WI38 (cell line): ENCODE data around the gene ZNF19.
"Not testable (repeated sequence)": the region's sequence is repeated elsewhere in the genome, so short reads cannot be mapped to it uniquely, and the experiment has no call there.

Experiments
- H3K4me3 ChIP-seq: 2 replicates; pipeline ENCODE4 v1.5.1; 2011; ENCODE audit warnings: low read depth, mild to moderate bottlenecking, control low read depth, low read length
- TF ChIP-seq, protein P1 (sequence below): IDR thresholded peaks from 2 replicates; pipeline ENCODE4 v1.5.1; 2012; ENCODE audit warnings: low read depth, mild to moderate bottlenecking, control low read depth, low read length

ZNF19 gene

DNA sequence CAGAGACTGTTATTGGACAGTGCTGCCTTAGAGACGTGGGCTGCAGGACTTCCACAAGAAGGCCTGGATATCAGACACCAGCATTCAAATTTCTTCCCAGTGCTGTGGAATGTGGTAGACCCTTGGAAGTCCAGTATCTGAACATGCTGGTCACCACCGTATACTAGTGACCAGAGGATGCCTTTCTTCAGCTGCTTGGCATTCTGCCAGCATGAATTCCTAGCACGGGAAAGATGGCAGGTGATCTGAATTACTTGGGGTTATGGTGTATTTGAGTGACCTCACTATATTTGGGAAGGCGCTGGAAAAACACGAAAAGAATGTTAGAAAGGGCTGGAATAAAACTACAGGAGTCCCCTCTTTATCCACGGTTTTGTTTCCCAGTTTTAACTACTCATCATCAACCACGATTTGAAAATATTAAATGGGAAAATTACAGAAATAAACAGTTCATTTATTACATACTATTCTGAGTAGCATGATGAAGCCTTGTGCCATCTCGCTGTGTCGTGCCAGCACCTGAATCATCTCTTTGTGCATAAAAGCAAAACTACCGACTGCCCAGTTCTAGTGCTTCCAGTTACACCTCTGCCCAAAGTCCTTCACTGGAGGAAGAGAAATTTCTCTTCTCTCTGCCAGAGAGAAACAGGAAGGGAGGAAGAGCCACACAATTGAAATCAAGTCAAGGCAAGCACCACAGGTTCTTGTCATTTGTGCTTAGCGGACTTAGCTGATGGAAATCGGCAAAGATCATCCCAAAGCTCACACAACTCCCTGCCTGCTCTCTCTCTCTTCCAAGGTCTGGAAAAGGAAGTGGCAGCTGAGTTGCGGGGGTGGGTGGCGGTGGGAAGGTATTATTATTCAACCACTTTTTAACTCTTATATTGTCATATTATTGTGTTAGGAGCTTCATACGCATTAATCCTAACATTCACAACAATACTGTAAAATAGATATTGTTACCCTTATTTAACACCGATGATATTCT is 35.7 kb upstream of the ZNF19 start:
- H3K4me3 ChIP-seq, result no peak overlapping the region
- TF ChIP-seq, protein P1, sequence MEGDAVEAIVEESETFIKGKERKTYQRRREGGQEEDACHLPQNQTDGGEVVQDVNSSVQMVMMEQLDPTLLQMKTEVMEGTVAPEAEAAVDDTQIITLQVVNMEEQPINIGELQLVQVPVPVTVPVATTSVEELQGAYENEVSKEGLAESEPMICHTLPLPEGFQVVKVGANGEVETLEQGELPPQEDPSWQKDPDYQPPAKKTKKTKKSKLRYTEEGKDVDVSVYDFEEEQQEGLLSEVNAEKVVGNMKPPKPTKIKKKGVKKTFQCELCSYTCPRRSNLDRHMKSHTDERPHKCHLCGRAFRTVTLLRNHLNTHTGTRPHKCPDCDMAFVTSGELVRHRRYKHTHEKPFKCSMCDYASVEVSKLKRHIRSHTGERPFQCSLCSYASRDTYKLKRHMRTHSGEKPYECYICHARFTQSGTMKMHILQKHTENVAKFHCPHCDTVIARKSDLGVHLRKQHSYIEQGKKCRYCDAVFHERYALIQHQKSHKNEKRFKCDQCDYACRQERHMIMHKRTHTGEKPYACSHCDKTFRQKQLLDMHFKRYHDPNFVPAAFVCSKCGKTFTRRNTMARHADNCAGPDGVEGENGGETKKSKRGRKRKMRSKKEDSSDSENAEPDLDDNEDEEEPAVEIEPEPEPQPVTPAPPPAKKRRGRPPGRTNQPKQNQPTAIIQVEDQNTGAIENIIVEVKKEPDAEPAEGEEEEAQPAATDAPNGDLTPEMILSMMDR, result no peak

DNA sequence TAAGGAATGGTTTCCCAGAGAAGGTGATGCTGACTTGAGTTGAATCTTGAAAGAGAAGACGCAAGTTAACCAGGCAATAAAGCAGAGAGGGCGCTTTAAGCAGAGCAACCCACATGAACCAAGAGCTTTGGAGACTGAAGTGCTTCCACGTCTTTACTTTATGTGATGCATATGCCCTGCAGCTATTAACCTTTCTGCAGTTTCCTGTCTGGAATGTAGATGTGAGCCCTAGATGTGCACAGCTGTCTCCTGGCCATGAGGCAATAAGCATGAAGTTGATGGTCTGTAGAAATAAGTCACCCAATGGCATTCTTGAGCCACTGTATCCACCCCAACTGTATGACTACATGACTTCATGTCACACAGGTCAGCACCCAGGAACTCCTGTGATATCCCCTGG is 31.4 kb upstream of the ZNF19 start:
- TF ChIP-seq, protein P1, result no peak
- H3K4me3 ChIP-seq, result no peak overlapping the region

- no peak overlapping the region for H3K4me3 ChIP-seq
- TF ChIP-seq, protein P1, result no peak
These were observed 25.9 kb upstream of the ZNF19 start for GRCh38 chr16:71515026-71515425.

DNA sequence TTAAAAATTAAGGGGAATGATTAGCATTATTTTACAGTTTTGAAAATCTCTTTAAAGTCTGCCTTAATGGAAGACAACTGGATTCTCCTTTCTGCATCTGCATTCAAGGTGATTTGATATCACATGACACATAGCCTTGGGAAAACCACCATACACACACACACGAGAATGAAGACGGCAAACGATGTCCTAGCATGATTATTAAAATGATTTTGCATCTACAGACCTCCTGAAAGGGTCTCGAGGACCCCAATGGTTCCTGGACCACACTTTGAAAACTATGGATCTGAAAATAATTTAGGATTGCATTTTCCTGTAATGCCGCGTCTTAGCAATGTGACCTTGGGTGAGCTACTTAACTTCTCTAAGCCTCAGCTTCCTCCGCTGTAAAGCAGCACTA is 25.4 kb upstream of the ZNF19 start:
- TF ChIP-seq, protein P1, result no peak
- H3K4me3 ChIP-seq, result no peak overlapping the region

DNA sequence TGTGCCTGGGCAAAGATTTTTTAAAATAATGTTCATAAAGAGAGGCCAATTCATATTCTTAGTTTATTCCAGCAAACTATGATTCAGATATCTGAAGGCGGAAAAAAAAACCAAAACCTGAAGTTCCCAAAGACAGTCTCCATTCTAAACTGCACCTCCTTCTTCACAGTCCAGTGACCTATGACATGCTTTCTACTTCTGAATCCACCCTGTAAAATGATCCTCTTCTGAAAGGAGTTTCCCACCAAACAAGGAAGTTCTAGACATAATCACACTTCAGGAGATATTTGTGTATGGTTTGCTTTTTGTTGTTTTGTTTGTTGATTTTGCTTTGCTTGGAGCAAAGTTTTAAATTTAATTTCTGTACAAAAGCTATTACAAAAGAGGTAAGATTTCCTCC is 24.2 kb upstream of the ZNF19 start:
- TF ChIP-seq, protein P1, result no peak
- no peak overlapping the region for H3K4me3 ChIP-seq

DNA sequence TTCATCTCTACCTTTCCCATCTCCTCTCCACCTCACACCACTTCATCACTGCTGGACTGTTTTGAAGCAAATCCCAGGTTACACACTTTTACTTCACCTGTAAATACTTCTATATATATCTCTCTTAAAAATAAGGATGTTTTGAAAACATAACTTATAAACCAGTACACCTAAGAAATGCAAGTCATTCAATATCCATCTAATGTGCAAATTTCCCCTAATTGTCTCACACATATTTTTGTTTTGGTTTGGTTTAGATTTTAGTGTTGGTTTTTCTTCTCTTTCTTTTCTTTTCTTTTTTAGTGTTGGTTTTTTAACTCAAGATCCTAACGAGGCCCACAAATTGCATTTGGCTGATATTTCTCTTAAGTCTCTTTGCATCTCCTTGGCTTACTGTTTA is 17.9 kb upstream of the ZNF19 start:
- TF ChIP-seq, protein P1, result no peak

GRCh38 chr16:71504901-71505300 is 15.8 kb upstream of the ZNF19 start:
- no peak overlapping the region for H3K4me3 ChIP-seq
- TF ChIP-seq, protein P1, result no peak

More for the DNA sequence above, 17.9 kb upstream of the ZNF19 start:
- no peak overlapping the region for H3K4me3 ChIP-seq

DNA sequence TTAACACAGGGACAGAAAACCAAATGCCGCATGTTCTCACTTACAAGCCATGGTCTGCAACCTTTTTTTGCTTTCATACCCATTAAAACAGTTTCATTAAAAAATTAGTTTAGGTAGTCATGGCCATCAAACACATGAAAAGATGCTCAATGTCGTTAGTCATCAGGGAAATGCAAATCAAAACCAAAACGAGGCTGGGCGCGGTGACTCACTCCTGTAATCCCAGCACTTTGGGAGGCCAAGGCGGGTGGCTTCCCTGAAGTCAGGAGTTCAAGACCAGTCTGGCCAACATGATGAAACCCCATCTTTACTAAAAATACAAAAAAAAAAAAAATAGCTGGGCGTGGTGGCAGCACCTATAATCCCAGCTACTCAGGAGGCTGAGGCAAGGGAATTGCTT is 14.9 kb upstream of the ZNF19 start:
- not testable (repeated sequence) for H3K4me3 ChIP-seq
